K562 (cell line): Measurements from ENCODE around the gene DGCR6L. TPM values are rescaled to one million over a fixed set of nuclear protein-coding genes. Genes with fewer than 3 reads are reported as not detected.

Experiments
- HMG20A ChIP-seq: fragments of 450-650 bp; formaldehyde crosslinking; conservative IDR thresholded peaks from 2 replicates; pipeline ENCODE4 v1.4.0; 2020; ENCODE audit warnings: mild to moderate bottlenecking, mixed read lengths
- MXI1 ChIP-seq: IDR thresholded peaks from 2 replicates; pipeline ENCODE4 v1.6.1; 2011; ENCODE audit warnings: low read depth, mild to moderate bottlenecking, improper control_type of control experiment, low read length
- TCF7 ChIP-seq: sonication (generic); IDR thresholded peaks from 2 replicates; pipeline ENCODE4 v1.6.1; 2016; ENCODE audit warnings: antibody characterized with exemption, borderline replicate concordance
- TRIM24 ChIP-seq, 2 experiments: fragments of 450-650 bp; IDR thresholded peaks; 2 replicates each; pipeline ENCODE4 v1.6.1; 2016
- ZNF197 ChIP-seq: fragments of 200-800 bp; sonication (Bioruptor generic); IDR thresholded peaks from 2 replicates; pipeline ENCODE4 v1.6.1; 2016; ENCODE audit warnings: low read depth, missing genetic modification characterization, missing compliant biosample characterization
- ZNF212 ChIP-seq: fragments of 450-650 bp; formaldehyde crosslinking; IDR thresholded peaks from 2 replicates; pipeline ENCODE4 v1.4.0; 2020; ENCODE audit warnings: mild to moderate bottlenecking
- polyA plus RNA-seq, 8 experiments: library from polyadenylated mRNA; depleted of rRNA in 4 of 8; stranded (reverse) in 5 of 8; unstranded in 3 of 8; fragments of >200 nt; fragmentation: Nextera tagmentation in 2 of 8; fragmentation: Illumina TruSeq in 1 of 8; extraction: Ambion mirVana in 2 of 8; extraction: Trizol in 1 of 8; gene quantifications; 2 replicates each; pipeline versions ENCODE4 v1.2.1 to v1.2.3, GENCODE V29; 2011 to 2014; ENCODE audit warnings: inconsistent platforms in 1 of 8, missing spikeins in 1 of 8
- total RNA-seq, 7 experiments: library from RNA; depleted of rRNA in 6 of 7; stranded (reverse); fragments of >200 nt in 6 of 7; fragmentation: Illumina TruSeq in 2 of 7; extraction: Trizol in 2 of 7; gene quantifications; 2 replicates each; pipeline versions ENCODE4 v1.2.1 to v1.2.3, GENCODE V29; 2011 to 2021; ENCODE audit warnings: low replicate concordance in 1 of 7
- TF ChIP-seq, protein P1 (sequence below), 2 experiments: fragments of 450-650 bp in 1 of 2; sonication (generic) in 1 of 2; formaldehyde crosslinking in 1 of 2; IDR thresholded peaks; 2 replicates each; pipeline versions ENCODE4 v1.7.1 to v1.9.0; 2016 to 2022; ENCODE audit warnings: inconsistent platforms in 1 of 2, mild to moderate bottlenecking in 1 of 2, missing genetic modification reagents in 1 of 2
- TF ChIP-seq, protein P2 (sequence below): fragments of 150-350 bp; conservative IDR thresholded peaks from 2 replicates; pipeline ENCODE4 v1.6.1; 2014; ENCODE audit warnings: low read length
- TF ChIP-seq, protein P3 (sequence below): IDR thresholded peaks from 2 replicates; pipeline ENCODE4 v1.6.1; 2011; ENCODE audit warnings: borderline replicate concordance, low read depth, mild to moderate bottlenecking, moderate library complexity, low read length; ENCODE audit not compliant: insufficient read depth, poor library complexity, severe bottlenecking

The DGCR6L gene
- total and polyA plus RNA-seq, 9 of the 15 experiments (the other 6 are each of a cell fraction or from before 2014, with no cell fraction given), result 3.6 to 151 (median 51.0) TPM

DNA sequence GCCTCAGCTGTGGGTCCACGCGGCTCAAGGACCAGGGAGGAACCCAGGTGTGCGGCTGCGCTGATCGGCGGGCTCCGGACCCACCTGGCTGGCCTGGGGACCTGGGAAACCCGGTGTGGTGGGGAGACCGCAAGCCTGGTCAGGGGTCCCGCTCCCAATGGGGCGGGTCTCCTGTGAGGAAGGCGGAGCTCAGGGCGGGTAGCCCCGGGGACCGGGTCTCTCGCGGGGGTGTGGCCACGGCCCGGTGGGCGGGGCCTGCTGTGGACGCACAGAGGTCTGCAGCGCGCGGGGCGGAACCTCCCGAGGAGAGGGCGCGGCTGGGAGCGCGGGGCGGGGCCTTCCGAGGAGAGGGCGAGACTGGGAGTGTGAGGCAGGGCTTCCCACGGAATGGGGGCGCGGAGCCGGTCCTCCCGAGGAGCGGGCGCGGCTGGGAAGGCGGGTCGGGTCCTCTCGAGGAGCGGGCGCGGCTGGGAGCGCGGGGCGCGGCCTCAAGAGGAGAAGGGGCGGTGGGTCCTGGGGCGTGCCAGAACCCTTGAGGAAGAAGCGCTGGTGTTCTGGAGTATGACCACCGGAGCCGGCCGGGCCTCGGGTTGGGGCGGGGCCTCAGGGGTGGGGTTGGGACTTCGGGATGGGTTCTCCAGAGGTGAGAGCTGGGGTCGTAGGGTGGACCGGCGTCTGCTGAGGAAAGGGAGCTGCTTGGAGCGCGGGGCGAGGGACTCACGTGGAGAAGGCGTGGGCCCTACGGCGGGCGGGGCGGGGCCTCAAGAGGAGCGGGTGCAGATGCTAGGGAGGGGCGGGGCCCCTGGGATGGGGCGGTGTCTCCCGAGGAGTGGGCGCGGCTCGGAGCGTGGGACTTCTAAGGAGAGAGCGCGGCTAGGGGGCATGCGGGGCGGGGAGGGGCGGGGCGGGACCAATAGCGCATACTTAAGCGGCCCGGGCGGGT, 20.8 kb downstream of the DGCR6L start (continued):
- TF ChIP-seq, protein P1, sequence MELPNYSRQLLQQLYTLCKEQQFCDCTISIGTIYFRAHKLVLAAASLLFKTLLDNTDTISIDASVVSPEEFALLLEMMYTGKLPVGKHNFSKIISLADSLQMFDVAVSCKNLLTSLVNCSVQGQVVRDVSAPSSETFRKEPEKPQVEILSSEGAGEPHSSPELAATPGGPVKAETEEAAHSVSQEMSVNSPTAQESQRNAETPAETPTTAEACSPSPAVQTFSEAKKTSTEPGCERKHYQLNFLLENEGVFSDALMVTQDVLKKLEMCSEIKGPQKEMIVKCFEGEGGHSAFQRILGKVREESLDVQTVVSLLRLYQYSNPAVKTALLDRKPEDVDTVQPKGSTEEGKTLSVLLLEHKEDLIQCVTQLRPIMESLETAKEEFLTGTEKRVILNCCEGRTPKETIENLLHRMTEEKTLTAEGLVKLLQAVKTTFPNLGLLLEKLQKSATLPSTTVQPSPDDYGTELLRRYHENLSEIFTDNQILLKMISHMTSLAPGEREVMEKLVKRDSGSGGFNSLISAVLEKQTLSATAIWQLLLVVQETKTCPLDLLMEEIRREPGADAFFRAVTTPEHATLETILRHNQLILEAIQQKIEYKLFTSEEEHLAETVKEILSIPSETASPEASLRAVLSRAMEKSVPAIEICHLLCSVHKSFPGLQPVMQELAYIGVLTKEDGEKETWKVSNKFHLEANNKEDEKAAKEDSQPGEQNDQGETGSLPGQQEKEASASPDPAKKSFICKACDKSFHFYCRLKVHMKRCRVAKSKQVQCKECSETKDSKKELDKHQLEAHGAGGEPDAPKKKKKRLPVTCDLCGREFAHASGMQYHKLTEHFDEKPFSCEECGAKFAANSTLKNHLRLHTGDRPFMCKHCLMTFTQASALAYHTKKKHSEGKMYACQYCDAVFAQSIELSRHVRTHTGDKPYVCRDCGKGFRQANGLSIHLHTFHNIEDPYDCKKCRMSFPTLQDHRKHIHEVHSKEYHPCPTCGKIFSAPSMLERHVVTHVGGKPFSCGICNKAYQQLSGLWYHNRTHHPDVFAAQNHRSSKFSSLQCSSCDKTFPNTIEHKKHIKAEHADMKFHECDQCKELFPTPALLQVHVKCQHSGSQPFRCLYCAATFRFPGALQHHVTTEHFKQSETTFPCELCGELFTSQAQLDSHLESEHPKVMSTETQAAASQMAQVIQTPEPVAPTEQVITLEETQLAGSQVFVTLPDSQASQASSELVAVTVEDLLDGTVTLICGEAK (IDR thresholded peaks at IDR 0.05), result no peak
- TF ChIP-seq, protein P1 (CRISPR knock-in tag; IDR thresholded peaks at IDR 0.05), result peak; percentile 48
- peak; percentile 92 for TF ChIP-seq MXI1
- TF ChIP-seq, protein P2, sequence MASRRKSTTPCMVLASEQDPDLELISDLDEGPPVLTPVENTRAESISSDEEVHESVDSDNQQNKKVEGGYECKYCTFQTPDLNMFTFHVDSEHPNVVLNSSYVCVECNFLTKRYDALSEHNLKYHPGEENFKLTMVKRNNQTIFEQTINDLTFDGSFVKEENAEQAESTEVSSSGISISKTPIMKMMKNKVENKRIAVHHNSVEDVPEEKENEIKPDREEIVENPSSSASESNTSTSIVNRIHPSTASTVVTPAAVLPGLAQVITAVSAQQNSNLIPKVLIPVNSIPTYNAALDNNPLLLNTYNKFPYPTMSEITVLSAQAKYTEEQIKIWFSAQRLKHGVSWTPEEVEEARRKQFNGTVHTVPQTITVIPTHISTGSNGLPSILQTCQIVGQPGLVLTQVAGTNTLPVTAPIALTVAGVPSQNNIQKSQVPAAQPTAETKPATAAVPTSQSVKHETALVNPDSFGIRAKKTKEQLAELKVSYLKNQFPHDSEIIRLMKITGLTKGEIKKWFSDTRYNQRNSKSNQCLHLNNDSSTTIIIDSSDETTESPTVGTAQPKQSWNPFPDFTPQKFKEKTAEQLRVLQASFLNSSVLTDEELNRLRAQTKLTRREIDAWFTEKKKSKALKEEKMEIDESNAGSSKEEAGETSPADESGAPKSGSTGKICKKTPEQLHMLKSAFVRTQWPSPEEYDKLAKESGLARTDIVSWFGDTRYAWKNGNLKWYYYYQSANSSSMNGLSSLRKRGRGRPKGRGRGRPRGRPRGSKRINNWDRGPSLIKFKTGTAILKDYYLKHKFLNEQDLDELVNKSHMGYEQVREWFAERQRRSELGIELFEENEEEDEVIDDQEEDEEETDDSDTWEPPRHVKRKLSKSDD, result 0 out of 2 replicates have a peak, but pooled peaks have one; percentile 54
- no peak for TF ChIP-seq ZNF212 (CRISPR knock-in tag)
- TF ChIP-seq ZNF197 (CRISPR knock-in tag), result no peak
- TF ChIP-seq HMG20A (CRISPR knock-in tag), result no peak
- TF ChIP-seq TRIM24 (IDR thresholded peaks at IDR 0.05), result no peak
- TF ChIP-seq, protein P3, sequence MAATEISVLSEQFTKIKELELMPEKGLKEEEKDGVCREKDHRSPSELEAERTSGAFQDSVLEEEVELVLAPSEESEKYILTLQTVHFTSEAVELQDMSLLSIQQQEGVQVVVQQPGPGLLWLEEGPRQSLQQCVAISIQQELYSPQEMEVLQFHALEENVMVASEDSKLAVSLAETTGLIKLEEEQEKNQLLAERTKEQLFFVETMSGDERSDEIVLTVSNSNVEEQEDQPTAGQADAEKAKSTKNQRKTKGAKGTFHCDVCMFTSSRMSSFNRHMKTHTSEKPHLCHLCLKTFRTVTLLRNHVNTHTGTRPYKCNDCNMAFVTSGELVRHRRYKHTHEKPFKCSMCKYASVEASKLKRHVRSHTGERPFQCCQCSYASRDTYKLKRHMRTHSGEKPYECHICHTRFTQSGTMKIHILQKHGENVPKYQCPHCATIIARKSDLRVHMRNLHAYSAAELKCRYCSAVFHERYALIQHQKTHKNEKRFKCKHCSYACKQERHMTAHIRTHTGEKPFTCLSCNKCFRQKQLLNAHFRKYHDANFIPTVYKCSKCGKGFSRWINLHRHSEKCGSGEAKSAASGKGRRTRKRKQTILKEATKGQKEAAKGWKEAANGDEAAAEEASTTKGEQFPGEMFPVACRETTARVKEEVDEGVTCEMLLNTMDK, result peak; percentile 2
- no peak for TF ChIP-seq TCF7
